DMS153 (cell line): ENCODE measurements around the gene KRTAP20-3.

Experiments
- DNase-seq: peaks from one replicate; lab custom pipeline; 2025; lab: John Stamatoyannopoulos, UW

The KRTAP20-3 gene

GRCh38 chr21:30684506-30684905 lies 41.8 kb downstream of the KRTAP20-3 start:
- DNase-seq: no peak

DNA sequence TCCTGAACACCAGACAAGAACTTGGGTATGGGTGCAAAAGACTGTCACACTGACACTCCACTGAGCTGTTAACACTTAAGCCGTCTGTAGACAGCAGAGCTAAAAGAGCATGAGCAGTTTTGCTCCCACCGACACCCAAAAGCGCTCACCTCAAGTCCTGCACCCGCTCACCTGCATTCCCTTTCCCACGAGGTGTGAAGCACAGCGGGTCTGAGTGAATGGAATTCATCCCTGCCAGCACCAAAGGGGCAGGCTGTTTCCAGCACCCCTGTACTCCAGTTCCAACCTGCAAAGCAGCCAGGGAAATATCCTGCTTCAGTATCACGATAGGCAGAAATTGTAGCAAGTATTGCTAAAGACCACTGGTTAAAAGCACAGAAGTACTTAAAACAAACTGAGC lies 47.2 kb downstream of the KRTAP20-3 start:
- DNase-seq: no peak
